ENCODE measurements around the gene CALD1.

Gene CALD1

DNA sequence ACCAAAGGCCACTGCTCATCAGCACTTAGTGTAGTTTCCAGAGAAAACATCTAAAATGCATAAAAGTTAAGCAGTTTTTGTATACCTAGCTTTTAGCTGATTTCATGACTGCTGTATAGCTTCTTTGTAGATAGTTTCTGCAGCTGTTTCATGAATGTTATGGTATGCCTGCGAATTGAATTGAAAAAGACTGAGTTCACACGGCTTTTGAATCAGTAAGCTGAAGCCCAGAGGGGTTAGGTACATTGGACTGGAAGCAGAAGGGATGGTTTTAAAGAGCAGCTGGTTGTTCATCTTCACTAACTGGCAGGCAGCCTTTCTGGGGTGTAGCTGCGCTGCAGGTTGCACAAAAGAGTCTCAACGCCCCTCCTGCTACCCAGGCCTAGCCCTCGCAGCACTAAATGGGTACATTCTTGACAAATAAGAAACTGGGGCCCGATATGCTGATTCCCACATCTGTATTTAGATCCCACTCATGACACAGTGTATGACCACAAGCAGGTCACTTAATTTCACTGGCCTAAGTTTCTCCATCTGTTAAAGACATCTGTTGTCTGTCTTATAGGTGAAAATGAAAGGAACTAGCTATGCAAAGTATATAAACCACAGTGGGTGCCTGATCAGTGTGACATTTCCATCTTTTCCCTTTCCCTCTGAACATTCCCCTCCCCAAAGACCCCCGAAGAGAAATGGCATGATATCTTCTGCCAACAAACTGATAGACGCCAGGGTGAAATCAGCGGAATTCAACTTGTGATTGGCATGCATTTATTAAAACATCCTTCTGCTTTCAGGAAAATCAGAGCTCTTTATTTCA lies 120.9 kb downstream of the CALD1 start:
- no peak for DNase-seq

DNA sequence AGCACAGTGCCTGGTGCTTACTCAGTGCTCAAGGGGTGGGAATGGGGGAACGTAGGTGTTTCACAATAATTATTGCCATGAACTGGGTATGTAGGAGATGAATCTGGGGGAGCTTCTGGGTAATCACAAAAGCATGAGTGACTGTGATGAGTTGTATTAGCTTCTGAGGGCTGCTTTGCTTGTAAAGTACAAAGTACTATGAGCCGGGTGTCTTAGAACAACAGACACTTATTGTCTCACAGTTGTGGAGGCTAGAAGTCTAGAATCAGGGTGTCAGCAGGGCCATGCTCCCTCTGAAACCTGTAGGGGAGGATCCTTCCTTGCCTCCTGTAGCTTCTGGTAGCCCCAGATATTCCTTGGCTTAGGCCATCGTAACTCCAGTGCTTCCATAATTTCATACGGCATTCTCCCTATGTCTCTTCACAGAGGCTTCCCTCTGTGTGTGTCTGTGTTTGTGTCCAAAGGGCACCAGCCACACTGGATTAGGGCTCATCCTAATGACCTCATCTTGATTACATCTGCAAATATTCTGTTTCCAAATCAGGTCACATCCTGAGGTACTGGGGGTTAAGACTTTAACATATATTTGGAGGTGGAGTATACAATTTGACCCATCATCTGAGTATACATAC lies 122.1 kb downstream of the CALD1 start:
- no peak for DNase-seq

DNA sequence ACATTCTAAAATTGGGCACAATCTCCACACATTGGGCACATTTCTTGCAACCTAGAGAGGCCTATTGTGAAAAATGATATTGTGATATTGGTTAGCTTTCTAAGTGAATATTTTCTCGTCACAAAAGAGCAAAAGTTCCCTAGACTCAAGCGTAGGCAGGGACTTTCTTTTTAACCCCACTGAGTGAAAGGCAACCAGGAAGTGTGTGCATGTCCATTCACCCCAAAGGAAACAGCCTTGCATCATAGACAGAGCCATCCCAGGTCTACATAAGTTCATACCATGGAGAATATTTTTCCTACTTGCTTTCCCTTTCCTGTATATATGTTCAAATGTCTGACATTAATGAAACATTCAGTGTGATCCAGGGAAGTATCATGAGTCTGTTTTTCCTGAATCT lies 122.6 kb downstream of the CALD1 start:
- no peak for DNase-seq

DNA sequence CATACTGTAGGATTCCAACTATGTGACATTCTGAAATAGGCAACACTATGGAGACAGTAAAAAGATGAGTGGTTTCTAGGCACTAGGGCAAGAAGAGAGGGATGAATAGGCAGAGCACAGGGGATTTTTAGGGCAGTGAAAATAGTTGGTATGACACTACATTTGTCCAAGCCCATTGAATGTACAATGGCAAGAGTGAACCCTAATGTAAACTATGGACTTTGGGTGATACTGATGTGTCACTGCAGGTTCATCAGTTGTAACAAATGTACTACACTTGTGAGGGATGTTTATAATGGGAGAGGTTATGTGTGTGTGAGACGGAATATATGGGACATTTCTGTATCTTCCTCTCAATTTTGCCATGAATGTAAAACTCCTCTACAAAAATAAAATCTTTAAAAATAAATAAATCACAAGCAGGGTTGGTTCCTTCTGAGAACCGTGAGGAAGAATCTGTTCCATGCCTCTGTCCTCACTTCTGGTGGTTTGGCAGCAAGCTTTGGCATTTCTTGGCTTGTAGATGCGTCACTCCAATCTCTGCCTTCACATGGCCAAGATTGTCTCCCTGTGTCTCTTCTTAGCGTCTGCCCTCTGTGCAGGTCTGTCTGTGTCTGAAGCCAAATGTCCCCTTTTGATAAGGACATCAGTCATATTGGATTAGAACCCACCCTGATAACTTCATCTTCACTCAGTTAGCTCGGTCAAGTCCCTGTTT lies 123.8 kb downstream of the CALD1 start:
- DNase-seq = no peak

DNA sequence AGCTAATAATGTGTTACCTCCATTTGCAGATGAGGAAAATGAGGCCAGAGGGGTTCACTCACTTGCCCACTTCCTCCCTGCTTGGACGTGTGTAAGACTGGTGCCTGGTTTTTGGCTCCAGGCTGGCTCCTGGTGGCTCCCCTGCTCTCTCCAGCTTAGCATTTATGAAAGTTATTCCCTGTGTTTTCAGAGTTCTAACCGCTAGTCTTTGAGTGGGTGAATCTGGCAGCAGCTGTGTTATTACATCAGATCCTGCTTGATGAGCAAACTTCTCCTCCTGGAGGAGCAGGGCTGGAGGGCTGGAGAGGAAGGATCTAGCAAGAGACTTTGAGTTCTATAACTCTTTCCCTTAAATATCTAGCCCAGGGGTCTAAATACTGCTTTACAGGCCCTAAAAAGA lies 125.9 kb downstream of the CALD1 start:
- no peak for DNase-seq

DNA sequence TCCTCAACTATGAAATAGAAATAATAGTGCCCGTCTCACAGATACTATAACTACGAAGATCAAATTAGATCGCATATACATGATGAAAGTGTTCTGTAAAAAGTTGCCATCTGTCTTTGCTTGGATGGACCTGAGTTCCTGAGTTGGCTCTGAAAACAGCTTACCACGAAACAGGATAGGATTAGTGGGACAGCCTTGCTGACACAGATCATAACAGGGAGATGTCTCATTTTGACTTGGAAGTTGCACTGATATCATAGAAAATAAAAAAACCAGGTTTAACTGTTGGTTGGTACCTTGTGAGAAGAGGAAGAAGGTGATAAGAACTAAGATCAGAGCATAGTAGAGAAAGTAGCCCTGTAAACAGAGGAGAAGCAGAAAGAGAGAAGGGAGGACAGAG lies 127.6 kb downstream of the CALD1 start:
- DNase-seq = no peak

DNA sequence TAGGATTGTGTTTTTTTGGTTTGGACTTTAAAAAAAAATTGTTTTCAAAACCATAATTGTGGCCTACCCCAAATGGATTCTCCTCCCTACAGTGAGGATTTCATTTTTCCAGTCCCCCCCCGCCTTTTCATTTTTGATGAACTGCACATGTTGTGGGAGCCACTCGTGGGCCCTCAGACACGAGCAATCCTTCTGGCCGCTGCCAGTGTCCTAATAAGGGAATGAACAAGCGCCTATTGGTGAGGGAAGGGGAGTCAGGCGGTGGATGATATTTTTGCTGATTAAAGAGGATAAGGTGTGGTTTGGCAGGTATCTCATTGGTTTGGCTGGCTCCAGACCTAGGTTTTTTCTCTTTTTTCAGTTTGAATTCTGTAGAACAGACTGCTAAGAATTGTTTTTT lies 128.2 kb downstream of the CALD1 start:
- no peak for DNase-seq

DNA sequence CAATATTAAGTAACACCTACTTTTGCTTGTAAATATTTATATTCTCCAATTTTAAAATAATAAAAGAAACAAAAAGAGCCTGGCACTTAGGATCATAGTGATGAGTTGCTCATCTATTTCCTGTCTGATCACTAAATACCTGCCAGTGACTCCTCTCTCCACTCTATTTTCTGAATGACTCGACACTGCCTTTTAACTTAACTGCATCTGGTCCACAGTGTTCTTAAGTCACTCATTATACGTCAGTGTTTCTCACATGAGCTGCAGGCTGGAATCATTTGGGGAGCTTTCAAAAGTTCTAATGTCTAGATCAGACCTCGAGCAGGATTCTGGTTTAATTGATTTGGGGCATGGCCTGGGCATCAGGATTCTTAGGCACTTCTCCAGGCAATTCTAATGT lies 128.9 kb downstream of the CALD1 start:
- DNase-seq = no peak

DNA sequence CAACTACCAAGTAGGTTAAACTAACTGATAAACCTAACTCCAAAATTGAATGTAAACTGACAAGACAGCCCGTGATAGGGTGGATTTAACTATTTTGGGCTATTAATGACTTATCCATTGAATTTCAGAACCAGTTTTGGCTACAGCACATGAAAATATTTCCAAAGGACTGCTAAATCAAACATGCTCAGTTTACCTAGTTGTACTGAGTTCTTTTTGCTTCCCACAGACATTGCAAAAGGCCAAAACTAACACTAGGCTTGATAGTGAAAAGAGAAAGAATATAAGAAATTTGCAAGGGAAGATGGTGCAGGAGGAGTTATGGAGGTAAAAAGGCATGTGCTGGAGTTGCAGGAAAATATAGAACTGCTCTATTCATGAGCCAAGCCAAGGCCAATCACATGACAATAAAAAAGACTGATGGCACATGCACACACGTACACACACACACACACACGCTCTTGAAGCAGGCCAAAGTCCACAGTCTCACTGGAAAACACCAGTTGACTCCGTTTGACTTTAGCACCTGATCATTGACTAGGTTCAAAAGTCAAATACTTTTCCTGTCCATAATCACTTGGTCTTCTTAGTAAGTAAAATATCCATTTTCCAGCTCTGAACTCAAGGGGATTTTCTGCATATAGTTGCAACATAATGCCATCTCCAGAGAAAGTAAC lies 130.9 kb downstream of the CALD1 start:
- DNase-seq = no peak

DNA sequence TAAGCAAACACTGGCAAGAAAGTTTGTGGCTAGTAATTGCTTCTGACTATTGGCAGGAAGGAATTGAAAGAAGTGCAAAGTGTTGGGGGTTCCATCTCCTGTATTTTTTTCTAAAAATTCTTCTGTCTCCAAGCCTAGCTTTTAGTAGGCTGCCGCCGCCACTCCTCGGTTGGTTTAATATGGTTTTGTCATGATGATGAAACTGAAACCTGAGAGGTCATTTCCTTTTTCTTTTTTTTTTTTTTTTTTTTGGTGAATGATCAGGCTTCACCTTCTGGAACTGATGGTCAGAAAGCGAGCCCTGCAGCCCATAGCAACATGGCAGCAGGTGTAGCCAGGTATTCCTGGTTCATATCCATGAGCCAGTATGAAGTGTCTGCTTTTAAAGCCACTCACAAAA lies 131.5 kb downstream of the CALD1 start:
- no peak for DNase-seq

DNA sequence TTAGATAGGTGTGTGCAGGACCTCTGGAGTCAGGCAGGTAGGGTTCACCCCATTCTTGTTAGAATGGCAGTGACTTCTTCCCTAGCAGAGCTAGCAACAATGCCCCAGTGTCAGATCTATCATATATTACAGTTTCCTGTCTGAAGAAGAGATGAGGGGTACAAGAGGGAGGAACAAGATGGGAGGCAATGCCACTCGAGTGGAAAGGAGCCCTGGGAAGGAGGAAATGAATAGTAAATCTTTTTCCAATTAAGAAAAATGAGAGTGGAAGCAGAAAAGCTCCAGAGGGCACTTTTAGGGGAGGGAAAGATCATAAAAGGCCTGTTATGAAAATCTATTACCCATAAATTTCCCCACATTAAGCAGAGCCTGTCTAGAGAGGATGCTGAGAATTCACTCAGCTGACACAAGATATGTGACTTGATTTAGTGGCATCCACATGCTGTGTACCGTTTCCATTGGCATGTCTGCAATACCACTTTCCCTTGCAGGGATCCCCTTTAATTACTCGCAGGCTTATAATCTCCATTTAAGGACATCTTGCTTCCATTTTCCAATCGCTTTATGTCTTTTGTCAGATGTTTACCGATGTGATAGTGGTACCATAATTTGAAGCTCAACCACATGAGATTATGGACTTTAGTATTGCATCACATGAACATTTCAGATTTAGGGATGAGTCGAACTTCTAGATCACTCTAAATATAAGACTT lies 136.9 kb downstream of the CALD1 start:
- DNase-seq = no peak

DNA sequence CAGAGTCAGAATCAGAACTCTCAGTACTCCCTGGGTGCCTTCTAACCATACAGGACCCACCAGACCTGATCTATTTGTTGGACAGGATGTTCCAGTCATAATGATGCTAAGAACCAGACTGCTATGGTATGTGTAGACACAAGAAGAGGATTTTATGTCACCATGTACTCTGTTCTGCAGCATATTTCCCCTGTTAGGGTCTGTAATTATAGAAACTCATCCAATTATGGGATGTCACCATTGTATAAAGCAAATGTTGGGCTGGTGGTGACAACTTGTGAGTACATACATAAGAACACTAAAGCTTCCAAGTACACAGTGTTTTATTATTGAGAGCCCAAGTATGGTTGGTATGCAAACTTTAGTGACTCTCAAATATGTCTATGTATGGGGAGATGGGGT lies 139.8 kb downstream of the CALD1 start:
- DNase-seq = no peak

DNA sequence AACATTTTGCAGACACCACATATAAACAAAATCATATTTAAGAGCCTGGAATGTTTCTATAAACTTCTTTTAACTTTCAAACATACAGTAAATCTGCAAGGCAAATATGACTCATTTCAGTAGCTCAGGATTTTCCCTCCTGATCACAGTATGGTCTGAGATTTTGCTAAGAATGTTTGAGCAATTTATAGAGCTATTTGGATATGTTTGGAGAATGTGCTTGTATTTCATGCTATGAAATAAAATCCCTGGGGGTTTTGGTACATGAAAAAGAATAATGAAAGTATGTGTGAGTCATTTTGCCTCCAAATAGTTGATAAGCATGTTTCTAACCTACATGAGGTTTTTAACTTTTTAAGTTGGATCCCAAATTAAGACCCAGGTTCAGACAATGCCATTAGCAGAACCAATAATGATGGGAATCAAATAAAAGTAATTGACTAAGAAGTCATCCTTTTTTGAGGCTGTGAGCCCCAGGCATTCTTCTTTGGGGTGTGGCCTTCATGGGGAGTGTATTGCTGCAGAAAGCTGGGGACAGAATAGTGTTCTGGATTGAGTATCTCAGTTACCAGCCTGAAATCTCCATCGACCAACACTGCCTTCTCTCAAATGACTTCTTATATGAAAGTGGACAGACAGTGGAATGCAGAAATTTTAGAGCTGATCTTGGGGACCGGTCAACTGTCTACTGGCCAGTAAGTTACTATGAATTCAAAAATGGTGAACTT lies 140.8 kb downstream of the CALD1 start:
- DNase-seq = no peak

DNA sequence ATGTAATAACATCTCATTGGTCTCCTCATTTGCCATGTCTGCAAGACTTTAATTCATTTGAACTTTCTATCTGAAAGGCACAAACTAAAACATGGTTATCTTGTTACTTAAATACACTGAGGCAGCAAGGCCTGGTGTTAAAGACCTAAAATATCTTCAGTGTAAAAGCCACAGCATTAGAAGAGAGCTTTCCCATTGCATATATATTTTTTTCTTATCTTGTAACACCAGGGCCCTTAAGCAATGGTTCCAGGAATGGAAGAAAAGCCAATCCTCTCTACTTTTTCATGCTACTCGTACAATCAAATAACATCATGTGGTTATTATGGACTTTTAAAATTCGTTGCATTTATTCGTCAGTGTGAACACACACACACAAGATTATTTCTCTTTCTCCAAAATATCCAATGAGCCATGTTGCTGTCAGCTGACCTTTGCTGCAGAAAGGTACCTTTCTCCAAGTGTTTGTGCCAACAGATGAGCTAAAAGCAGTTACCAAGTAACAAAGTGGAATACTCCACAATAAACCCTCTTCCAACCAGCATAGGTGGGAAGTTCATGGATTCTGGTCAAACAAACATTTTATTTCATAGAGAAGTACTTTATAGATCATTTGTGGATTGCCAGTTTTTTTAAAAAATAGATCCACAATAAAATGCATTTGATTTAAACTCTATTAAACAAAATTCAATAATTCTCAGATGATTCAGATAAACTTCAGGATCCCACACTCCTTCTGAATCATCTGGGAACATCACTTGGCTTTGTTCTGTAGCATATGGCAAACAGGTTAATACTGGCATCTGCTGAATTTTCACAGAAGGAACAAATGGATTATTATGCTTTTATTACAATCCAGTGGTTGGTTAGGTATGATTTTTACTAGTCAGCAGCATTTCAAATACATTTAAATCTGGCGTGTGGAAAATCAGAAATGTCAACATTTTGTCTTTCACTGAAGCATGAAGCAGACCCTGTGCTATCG lies 143.6 kb downstream of the CALD1 start:
- no peak for DNase-seq

DNA sequence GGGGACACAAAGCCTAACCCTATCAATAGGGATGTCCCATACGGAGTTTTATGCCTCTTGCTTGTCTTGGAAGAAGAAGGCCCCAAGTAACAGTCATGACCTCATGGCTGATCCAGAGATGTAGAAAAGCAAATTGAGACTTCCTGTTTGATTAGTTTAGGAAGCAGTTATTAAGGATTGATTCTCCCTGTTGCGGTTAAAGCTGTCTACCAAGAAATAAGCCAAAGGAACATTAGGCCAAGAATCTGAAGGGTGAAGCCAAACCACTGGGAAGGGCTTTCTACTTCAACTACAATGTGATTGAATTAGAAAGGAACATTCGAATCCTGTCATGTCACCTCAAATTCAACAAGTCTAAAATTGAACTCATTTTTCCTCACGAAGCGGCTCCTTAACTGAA lies 146.3 kb downstream of the CALD1 start:
- DNase-seq = no peak

DNA sequence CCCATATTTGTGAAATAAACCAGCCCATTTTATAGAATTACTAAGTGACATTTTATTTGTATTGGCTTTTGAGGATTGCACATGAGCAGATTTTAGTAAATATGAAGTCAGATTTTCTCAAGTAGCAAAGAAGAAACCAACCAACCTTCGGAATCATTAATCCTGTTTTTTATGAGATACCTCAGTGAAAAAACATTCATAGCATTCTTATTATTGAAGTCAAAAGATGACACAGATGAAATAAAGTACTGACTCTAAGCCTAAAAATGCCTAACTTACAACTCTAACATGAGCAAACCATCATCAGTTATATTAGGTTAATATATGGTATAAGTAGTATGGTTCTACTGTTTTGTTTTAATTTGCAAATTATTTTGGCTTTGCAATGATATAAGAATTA lies 147.0 kb downstream of the CALD1 start:
- DNase-seq = no peak

DNA sequence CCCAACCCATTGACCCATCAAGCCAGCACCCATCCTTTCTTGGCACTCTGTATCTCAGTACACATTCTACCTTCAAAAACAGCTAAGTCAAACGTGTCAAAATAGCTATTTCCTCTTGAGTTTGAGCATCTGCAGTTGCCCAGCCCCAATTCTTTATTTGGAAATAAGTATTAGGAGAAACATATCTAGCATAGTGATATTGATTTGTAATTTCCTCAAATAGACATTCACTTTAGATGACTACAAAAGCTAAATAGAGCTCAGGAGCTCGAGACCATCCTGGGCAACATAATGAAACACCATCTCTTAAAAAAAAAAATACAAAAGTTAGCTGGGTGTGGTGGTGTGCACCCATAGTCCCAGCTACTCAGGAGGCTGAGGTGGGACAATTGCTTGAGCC lies 147.6 kb downstream of the CALD1 start:
- no peak for DNase-seq

DNA sequence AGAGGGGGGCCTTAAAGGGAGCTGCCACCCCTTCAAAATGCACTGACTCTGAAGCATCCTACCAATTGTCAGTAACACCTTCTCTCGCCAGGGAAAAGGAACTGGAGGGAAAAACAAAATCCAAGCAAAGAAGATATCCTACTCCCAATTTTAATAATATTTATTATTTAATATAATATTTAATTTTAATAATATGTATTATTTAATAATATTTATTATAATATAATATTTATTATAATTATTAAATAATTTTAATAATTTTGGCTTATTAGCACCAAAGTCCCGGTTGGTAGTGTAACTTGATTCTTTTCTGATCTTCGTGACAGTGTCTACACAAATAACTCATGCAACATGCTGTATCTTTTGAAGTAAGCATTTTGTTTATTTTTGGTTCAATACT lies 148.3 kb downstream of the CALD1 start:
- DNase-seq = no peak

DNA sequence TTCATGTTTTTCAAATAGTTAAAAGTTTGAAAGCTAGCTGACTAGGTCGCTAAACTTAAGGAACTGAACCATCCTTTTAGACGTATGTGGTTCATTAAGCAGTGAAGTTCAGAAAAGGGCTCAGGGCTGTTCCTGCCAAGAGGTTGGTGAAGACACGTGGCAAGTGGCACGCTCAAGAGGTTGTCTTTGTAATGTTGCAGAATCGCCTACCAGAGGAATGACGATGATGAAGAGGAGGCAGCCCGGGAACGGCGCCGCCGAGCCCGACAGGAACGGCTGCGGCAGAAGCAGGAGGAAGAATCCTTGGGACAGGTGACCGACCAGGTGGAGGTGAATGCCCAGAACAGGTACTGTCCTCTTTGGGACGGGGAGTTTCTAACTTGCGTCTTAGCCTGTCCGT lies 149.1 kb downstream of the CALD1 start:
- DNase-seq = no peak

DNA sequence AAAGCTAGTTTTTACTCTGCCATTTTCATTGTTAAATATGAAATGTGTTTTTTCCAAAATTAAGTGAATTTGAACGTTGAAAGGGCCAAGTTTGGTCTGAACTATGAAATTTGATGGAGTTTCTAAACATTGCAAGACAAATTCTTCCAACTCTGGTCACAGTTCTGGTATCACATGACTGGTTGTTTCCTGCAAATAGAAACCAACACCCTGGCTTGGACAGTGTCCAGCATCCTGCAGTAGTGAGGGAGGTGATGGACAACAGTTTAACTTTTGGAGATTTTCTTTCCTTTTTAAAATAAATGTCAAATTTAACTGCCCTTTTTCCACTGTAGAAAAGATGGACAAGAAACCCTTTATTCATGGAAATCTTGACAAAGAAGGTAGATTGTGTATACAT lies 152.1 kb downstream of the CALD1 start:
- no peak for DNase-seq

All from NCI-H69 (cell line).